ENCODE data around the gene LANCL2. TPM values are rescaled to one million over a fixed set of nuclear protein-coding genes. Genes with fewer than 3 reads are reported as not detected.

LANCL2 gene
- total RNA-seq, 1 experiment from 2014 or later, result 10.0 TPM

GRCh38 chr7:55469721-55470120 lies 104.6 kb downstream of the LANCL2 start:
- intact Hi-C loops (cut with micrococcal nuclease), result no loop called here
- no peak overlapping the region for H2AFZ ChIP-seq (ENCODE audit: low read depth, low read length, poor library complexity, severe bottlenecking)
- ChIA-PET RAD21 (ENCODE audit: low non-redundant PET in 1 of 2, low total read pairs in 2 of 2, uncharacterized antibody in 2 of 2, unreplicated experiment in 2 of 2) (interaction anchor here in 1 of 2 experiments (0.6 kb wide), 1 partner anchor 667 kb away, joined by 3 read pairs; no protein-coding TSS in a partner anchor), POLR2A (no interaction called here), CTCF (no interaction called here)
- ATAC-seq, result no peak
- H3K4me2 ChIP-seq (ENCODE audit: low read length), result no peak overlapping the region
- no TSS peak for BruUV-seq (replicated peaks)
- H3K9me2 ChIP-seq (ENCODE audit: insufficient read depth), result no peaks in the 10 kb centered on the region
- no peak overlapping the region for H3K4me3 ChIP-seq (replicated peaks in 1 of 2; ENCODE audit: low read depth in 1 of 2, low read length in 2 of 2)
- H4K20me1 ChIP-seq (ENCODE audit: insufficient read depth), result no peaks in the 10 kb centered on the region
- no peak overlapping the region for H3K27ac ChIP-seq (ENCODE audit: low read depth, low read length)
- no peak for DNase-seq (ENCODE audit: low read depth, low spot score)
- H3K9ac ChIP-seq (ENCODE audit: low read length), result no peak overlapping the region
- H3K36me3 ChIP-seq (ENCODE audit: control insufficient read depth in 1 of 2, insufficient read depth in 2 of 2, low read length in 2 of 2), result no peaks in the 10 kb centered on the region
- no peaks in the 10 kb centered on the region for H3K4me1 ChIP-seq (ENCODE audit: control insufficient read depth in 1 of 2, insufficient read depth in 2 of 2, low read length in 2 of 2)
- no peaks in the 10 kb centered on the region for H3K79me2 ChIP-seq (ENCODE audit: insufficient read depth, low read length)
- H3K9me3 ChIP-seq (ENCODE audit: control insufficient read depth in 1 of 2, insufficient read depth in 1 of 2, low read depth in 1 of 2, low read length in 2 of 2), result no peaks in the 10 kb centered on the region
- H3K27me3 ChIP-seq (ENCODE audit: insufficient read depth, low read length), result no peaks in the 10 kb centered on the region
- TF ChIP-seq YY1 (IDR thresholded peaks at IDR 0.05; ENCODE audit: extremely low read depth, insufficient replicate concordance, low read depth, low read length) (no peak), CBX3 (IDR thresholded peaks at IDR 0.05; ENCODE audit: low read depth) (no peak), POLR2AphosphoS5 (IDR thresholded peaks at IDR 0.05; ENCODE audit: low read depth, low read length) (no peak), POLR2A (IDR thresholded peaks at IDR 0.05; ENCODE audit: borderline replicate concordance, extremely low read depth, insufficient read depth, insufficient read length) (no peak), ZNF274 (IDR thresholded peaks at IDR 0.05; ENCODE audit: low read depth, low read length) (no peak), ZFX (IDR thresholded peaks at IDR 0.05) (no peak), FOSL1 (IDR thresholded peaks at IDR 0.05; ENCODE audit: low read depth) (no peak), EZH2phosphoT487 (IDR thresholded peaks at IDR 0.05; ENCODE audit: borderline replicate concordance) (no peak), RAD21 (IDR thresholded peaks at IDR 0.05; ENCODE audit: low read depth) (no peak), JUND (IDR thresholded peaks at IDR 0.05) (no peak)
- TF ChIP-seq, protein P1, sequence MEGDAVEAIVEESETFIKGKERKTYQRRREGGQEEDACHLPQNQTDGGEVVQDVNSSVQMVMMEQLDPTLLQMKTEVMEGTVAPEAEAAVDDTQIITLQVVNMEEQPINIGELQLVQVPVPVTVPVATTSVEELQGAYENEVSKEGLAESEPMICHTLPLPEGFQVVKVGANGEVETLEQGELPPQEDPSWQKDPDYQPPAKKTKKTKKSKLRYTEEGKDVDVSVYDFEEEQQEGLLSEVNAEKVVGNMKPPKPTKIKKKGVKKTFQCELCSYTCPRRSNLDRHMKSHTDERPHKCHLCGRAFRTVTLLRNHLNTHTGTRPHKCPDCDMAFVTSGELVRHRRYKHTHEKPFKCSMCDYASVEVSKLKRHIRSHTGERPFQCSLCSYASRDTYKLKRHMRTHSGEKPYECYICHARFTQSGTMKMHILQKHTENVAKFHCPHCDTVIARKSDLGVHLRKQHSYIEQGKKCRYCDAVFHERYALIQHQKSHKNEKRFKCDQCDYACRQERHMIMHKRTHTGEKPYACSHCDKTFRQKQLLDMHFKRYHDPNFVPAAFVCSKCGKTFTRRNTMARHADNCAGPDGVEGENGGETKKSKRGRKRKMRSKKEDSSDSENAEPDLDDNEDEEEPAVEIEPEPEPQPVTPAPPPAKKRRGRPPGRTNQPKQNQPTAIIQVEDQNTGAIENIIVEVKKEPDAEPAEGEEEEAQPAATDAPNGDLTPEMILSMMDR (IDR thresholded peaks at IDR 0.05 in 2 of 3, conservative IDR thresholded peaks at IDR 0.05 in 1 of 3; ENCODE audit: borderline replicate concordance in 1 of 3, insufficient read depth in 1 of 3, low read depth in 2 of 3, low read length in 2 of 3), result no peak

Data from HCT116 (cell line).